HepG2 (cell line): Measurements from ENCODE around the gene ZNF148. TPM values are rescaled to one million over a fixed set of nuclear protein-coding genes. Genes with fewer than 3 reads are reported as not detected.

Source experiments
- GZF1 ChIP-seq: sonication (generic); formaldehyde crosslinking; IDR thresholded peaks from 2 replicates; pipeline ENCODE4 v1.5.1; 2020; ENCODE audit warnings: mild to moderate bottlenecking, missing genetic modification reagents
- MED1 ChIP-seq: sonication (generic); formaldehyde crosslinking; IDR thresholded peaks from 2 replicates; pipeline ENCODE4 v1.4.0; 2020; ENCODE audit warnings: missing genetic modification reagents
- SAP130 ChIP-seq: IDR thresholded peaks from 2 replicates; pipeline ENCODE4 v1.6.1; 2016; ENCODE audit warnings: low read depth
- SOX6 ChIP-seq, 2 experiments: fragments of 450-650 bp in 1 of 2; sonication (generic) in 1 of 2; formaldehyde crosslinking in 1 of 2; IDR thresholded peaks; 2 replicates each; pipeline versions ENCODE4 v1.4.0 to v1.6.1; 2017 to 2020; ENCODE audit warnings: antibody characterized with exemption in 1 of 2, mild to moderate bottlenecking in 1 of 2, missing genetic modification reagents in 1 of 2
- XRCC5 ChIP-seq: fragments of 200-400 bp; formaldehyde crosslinking; optimal IDR thresholded peaks from 2 replicates; pipeline ENCODE3; 2017; ENCODE audit warnings: mild to moderate bottlenecking, low read length
- ZNF431 ChIP-seq: sonication (generic); formaldehyde crosslinking; IDR thresholded peaks from 2 replicates; pipeline ENCODE4 v1.9.0; 2022; ENCODE audit warnings: missing genetic modification reagents, low read depth, mild to moderate bottlenecking, borderline replicate concordance
- ZNF550 ChIP-seq: sonication (generic); formaldehyde crosslinking; IDR thresholded peaks from 2 replicates; pipeline ENCODE4 v1.4.0; 2020; ENCODE audit warnings: mild to moderate bottlenecking, missing genetic modification reagents, borderline replicate concordance
- ZNF556 ChIP-seq: sonication (generic); formaldehyde crosslinking; IDR thresholded peaks from 2 replicates; pipeline ENCODE4 v1.4.0; 2020; ENCODE audit warnings: mild to moderate bottlenecking, missing genetic modification reagents, borderline replicate concordance
- ZNF747 ChIP-seq: sonication (generic); formaldehyde crosslinking; IDR thresholded peaks from 2 replicates; pipeline ENCODE4 v1.8.1; 2023; ENCODE audit warnings: missing genetic modification reagents, mild to moderate bottlenecking, borderline replicate concordance
- polyA plus RNA-seq, 8 experiments: library from polyadenylated mRNA; depleted of rRNA in 3 of 8; stranded (reverse) in 7 of 8; unstranded in 1 of 8; fragments of >200 nt; fragmentation: Illumina TruSeq in 4 of 8; extraction: Trizol in 4 of 8; gene quantifications; 2 replicates each; pipeline versions ENCODE4 v1.2.1 to v1.2.3, GENCODE V29; 2011 to 2016; ENCODE audit warnings: low read depth in 4 of 8, missing spikeins in 1 of 8, mixed read lengths in 1 of 8; ENCODE audit not compliant: insufficient read depth in 1 of 8
- total RNA-seq, 5 experiments: library from RNA; depleted of rRNA; stranded (reverse); fragments of >200 nt; fragmentation: Illumina TruSeq; extraction: Trizol; gene quantifications; 2 replicates each; pipeline ENCODE4 v1.2.3, GENCODE V29; 2016; ENCODE audit warnings: low read depth in 1 of 5
- TF ChIP-seq, protein P1 (sequence below): sonication (generic); formaldehyde crosslinking; IDR thresholded peaks from 2 replicates; pipeline ENCODE4 v1.8.0; 2022; ENCODE audit warnings: missing genetic modification reagents, mild to moderate bottlenecking, borderline replicate concordance
- TF ChIP-seq, protein P2 (sequence below): sonication (generic); formaldehyde crosslinking; IDR thresholded peaks from 2 replicates; pipeline ENCODE4 v1.4.0; 2020; ENCODE audit warnings: missing genetic modification reagents
- TF ChIP-seq, protein P3 (sequence below): IDR thresholded peaks from 2 replicates; pipeline ENCODE4 v1.6.1; 2016; ENCODE audit warnings: low read depth, missing genetic modification reagents, missing compliant biosample characterization
- TF ChIP-seq, protein P4 (sequence below): IDR thresholded peaks from 2 replicates; pipeline ENCODE4 v1.6.1; 2018; ENCODE audit warnings: missing genetic modification reagents, mild to moderate bottlenecking, missing compliant biosample characterization

The ZNF148 gene
- total and polyA plus RNA-seq, 2 of the 13 experiments (the other 11 are each of a cell fraction or from before 2014, with no cell fraction given): 10.6 to 36.1 TPM

DNA sequence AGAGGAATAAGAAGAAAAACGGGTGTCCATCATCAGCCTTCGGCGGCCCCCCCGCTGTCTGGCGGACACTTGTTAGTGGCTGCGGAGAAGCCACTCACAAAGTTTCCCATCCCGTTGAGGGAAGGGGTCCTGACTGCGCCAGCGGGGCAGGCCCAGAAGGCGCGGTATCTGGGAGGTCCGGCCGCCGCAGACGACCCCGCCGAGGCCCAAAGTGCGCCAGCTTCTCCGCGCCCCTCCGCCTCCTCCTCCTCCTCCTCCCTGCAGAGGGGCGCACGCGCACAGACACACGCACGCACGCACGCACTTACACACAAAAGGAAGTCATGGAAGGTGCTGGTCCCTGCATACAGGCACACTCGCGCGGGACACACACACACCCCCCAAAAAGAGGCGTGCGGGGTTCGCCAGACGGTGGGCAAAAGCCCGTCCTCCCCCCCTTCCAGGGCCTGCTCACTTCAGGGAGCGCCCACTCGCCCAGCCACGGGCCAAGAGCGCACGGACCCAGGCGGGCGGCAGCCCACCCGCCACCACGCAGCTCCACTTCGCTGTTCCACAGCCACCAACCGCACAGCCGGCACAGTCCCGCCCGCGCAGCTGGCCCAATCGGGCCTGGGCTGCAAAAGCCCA lies 18.0 kb downstream of the ZNF148 start (continued):
- TF ChIP-seq GZF1 (CRISPR knock-in tag) (0 out of 2 replicates have a peak, but pooled peaks have one; percentile 39), SOX6 (IDR thresholded peaks at IDR 0.05) (no peak), SOX6 (CRISPR knock-in tag; IDR thresholded peaks at IDR 0.05) (peak; percentile 35; the same call in 1 of the 2 replicates), ZNF556 (CRISPR knock-in tag) (peak; percentile 46; the same call in 1 of the 2 replicates), SAP130 (CRISPR knock-in tag) (peak; percentile 61), ZNF550 (no peak), ZNF431 (CRISPR knock-in tag) (no peak), XRCC5 (peak; percentile 22), MED1 (CRISPR knock-in tag) (peak; percentile 54; the same call in 1 of the 2 replicates), ZNF747 (CRISPR knock-in tag) (no peak)
- TF ChIP-seq, protein P1, sequence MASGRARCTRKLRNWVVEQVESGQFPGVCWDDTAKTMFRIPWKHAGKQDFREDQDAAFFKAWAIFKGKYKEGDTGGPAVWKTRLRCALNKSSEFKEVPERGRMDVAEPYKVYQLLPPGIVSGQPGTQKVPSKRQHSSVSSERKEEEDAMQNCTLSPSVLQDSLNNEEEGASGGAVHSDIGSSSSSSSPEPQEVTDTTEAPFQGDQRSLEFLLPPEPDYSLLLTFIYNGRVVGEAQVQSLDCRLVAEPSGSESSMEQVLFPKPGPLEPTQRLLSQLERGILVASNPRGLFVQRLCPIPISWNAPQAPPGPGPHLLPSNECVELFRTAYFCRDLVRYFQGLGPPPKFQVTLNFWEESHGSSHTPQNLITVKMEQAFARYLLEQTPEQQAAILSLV: peak; percentile 68; the same call in 1 of the 2 replicates
- TF ChIP-seq, protein P2, sequence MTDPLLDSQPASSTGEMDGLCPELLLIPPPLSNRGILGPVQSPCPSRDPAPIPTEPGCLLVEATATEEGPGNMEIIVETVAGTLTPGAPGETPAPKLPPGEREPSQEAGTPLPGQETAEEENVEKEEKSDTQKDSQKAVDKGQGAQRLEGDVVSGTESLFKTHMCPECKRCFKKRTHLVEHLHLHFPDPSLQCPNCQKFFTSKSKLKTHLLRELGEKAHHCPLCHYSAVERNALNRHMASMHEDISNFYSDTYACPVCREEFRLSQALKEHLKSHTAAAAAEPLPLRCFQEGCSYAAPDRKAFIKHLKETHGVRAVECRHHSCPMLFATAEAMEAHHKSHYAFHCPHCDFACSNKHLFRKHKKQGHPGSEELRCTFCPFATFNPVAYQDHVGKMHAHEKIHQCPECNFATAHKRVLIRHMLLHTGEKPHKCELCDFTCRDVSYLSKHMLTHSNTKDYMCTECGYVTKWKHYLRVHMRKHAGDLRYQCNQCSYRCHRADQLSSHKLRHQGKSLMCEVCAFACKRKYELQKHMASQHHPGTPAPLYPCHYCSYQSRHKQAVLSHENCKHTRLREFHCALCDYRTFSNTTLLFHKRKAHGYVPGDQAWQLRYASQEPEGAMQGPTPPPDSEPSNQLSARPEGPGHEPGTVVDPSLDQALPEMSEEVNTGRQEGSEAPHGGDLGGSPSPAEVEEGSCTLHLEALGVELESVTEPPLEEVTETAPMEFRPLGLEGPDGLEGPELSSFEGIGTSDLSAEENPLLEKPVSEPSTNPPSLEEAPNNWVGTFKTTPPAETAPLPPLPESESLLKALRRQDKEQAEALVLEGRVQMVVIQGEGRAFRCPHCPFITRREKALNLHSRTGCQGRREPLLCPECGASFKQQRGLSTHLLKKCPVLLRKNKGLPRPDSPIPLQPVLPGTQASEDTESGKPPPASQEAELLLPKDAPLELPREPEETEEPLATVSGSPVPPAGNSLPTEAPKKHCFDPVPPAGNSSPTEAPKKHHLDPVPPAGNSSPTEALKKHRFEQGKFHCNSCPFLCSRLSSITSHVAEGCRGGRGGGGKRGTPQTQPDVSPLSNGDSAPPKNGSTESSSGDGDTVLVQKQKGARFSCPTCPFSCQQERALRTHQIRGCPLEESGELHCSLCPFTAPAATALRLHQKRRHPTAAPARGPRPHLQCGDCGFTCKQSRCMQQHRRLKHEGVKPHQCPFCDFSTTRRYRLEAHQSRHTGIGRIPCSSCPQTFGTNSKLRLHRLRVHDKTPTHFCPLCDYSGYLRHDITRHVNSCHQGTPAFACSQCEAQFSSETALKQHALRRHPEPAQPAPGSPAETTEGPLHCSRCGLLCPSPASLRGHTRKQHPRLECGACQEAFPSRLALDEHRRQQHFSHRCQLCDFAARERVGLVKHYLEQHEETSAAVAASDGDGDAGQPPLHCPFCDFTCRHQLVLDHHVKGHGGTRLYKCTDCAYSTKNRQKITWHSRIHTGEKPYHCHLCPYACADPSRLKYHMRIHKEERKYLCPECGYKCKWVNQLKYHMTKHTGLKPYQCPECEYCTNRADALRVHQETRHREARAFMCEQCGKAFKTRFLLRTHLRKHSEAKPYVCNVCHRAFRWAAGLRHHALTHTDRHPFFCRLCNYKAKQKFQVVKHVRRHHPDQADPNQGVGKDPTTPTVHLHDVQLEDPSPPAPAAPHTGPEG (CRISPR knock-in tag): peak; percentile 73
- TF ChIP-seq, protein P3, sequence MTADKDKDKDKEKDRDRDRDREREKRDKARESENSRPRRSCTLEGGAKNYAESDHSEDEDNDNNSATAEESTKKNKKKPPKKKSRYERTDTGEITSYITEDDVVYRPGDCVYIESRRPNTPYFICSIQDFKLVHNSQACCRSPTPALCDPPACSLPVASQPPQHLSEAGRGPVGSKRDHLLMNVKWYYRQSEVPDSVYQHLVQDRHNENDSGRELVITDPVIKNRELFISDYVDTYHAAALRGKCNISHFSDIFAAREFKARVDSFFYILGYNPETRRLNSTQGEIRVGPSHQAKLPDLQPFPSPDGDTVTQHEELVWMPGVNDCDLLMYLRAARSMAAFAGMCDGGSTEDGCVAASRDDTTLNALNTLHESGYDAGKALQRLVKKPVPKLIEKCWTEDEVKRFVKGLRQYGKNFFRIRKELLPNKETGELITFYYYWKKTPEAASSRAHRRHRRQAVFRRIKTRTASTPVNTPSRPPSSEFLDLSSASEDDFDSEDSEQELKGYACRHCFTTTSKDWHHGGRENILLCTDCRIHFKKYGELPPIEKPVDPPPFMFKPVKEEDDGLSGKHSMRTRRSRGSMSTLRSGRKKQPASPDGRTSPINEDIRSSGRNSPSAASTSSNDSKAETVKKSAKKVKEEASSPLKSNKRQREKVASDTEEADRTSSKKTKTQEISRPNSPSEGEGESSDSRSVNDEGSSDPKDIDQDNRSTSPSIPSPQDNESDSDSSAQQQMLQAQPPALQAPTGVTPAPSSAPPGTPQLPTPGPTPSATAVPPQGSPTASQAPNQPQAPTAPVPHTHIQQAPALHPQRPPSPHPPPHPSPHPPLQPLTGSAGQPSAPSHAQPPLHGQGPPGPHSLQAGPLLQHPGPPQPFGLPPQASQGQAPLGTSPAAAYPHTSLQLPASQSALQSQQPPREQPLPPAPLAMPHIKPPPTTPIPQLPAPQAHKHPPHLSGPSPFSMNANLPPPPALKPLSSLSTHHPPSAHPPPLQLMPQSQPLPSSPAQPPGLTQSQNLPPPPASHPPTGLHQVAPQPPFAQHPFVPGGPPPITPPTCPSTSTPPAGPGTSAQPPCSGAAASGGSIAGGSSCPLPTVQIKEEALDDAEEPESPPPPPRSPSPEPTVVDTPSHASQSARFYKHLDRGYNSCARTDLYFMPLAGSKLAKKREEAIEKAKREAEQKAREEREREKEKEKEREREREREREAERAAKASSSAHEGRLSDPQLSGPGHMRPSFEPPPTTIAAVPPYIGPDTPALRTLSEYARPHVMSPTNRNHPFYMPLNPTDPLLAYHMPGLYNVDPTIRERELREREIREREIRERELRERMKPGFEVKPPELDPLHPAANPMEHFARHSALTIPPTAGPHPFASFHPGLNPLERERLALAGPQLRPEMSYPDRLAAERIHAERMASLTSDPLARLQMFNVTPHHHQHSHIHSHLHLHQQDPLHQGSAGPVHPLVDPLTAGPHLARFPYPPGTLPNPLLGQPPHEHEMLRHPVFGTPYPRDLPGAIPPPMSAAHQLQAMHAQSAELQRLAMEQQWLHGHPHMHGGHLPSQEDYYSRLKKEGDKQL (CRISPR knock-in tag): no peak
- TF ChIP-seq, protein P4, sequence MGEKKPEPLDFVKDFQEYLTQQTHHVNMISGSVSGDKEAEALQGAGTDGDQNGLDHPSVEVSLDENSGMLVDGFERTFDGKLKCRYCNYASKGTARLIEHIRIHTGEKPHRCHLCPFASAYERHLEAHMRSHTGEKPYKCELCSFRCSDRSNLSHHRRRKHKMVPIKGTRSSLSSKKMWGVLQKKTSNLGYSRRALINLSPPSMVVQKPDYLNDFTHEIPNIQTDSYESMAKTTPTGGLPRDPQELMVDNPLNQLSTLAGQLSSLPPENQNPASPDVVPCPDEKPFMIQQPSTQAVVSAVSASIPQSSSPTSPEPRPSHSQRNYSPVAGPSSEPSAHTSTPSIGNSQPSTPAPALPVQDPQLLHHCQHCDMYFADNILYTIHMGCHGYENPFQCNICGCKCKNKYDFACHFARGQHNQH (CRISPR knock-in tag): peak; percentile 23; the same call in 1 of the 2 replicates
